H9 (cell line): ENCODE measurements around the gene HAGHL. TPM values are rescaled to one million over a fixed set of nuclear protein-coding genes. Genes with fewer than 3 reads are reported as not detected.
A peak's percentile ranks its signal among the peaks of the same experiment; 100 is the strongest.

Source experiments
- DNase-seq: peaks from one replicate; pipeline ENCODE4 v3.0.0-alpha.2; 2017
- H2AFZ ChIP-seq: one replicate; pipeline ENCODE4 v1.6.1; 2013; ENCODE audit warnings: mild to moderate bottlenecking, low read length, control low read depth, moderate library complexity
- H2AK5ac ChIP-seq: 2 replicates; pipeline ENCODE4 v1.6.1; 2013; ENCODE audit warnings: low read length, control low read depth, mixed read lengths; ENCODE audit not compliant: insufficient read length
- H2BK120ac ChIP-seq: one replicate; pipeline ENCODE4 v1.6.1; 2013; ENCODE audit warnings: low read depth, mild to moderate bottlenecking, low read length, control low read depth, inconsistent platforms; ENCODE audit not compliant: poor library complexity, severe bottlenecking
- H2BK12ac ChIP-seq: 2 replicates; pipeline ENCODE4 v1.6.1; 2013; ENCODE audit warnings: low read length, control low read depth, mixed read lengths, low read depth; ENCODE audit not compliant: insufficient read length
- H2BK15ac ChIP-seq: 2 replicates; pipeline ENCODE4 v1.6.1; 2013; ENCODE audit warnings: low read depth, low read length, control low read depth
- H2BK20ac ChIP-seq: one replicate; pipeline ENCODE4 v1.6.1; 2013; ENCODE audit warnings: low read depth, mild to moderate bottlenecking, low read length, control low read depth, inconsistent platforms; ENCODE audit not compliant: poor library complexity, severe bottlenecking
- H2BK5ac ChIP-seq: 2 replicates; pipeline ENCODE4 v1.6.1; 2013; ENCODE audit warnings: low read length, control low read depth, mixed read lengths; ENCODE audit not compliant: insufficient read length
- H3K14ac ChIP-seq: 2 replicates; pipeline ENCODE4 v1.6.1; 2013; ENCODE audit warnings: low read length, control low read depth; ENCODE audit not compliant: insufficient read depth
- H3K18ac ChIP-seq: 2 replicates; pipeline ENCODE4 v1.6.1; 2013; ENCODE audit warnings: low read depth, mild to moderate bottlenecking, mixed read lengths, low read length, control low read depth; ENCODE audit not compliant: insufficient read length
- H3K23ac ChIP-seq: 2 replicates; pipeline ENCODE4 v1.6.1; 2013; ENCODE audit warnings: low read length, control low read depth, mixed read lengths, low read depth; ENCODE audit not compliant: insufficient read length
- H3K23me2 ChIP-seq: 2 replicates; pipeline ENCODE4 v1.6.1; 2013; ENCODE audit warnings: low read depth, mild to moderate bottlenecking, mixed read lengths, low read length, control low read depth; ENCODE audit not compliant: insufficient read length, poor library complexity, severe bottlenecking
- H3K27ac ChIP-seq: 2 replicates; pipeline ENCODE4 v1.5.1; 2013; ENCODE audit warnings: low read length, control low read depth, mixed read lengths, low read depth; ENCODE audit not compliant: insufficient read length
- H3K27me3 ChIP-seq: 2 replicates; pipeline ENCODE4 v1.6.1; 2013; ENCODE audit warnings: low read length, control low read depth, inconsistent platforms; ENCODE audit not compliant: insufficient read depth
- H3K4ac ChIP-seq: 2 replicates; pipeline ENCODE4 v1.6.1; 2013; ENCODE audit warnings: low read depth, mild to moderate bottlenecking, control low read depth, inconsistent platforms, low read length, moderate library complexity
- H3K4me1 ChIP-seq: 2 replicates; pipeline ENCODE4 v1.6.1; 2013; ENCODE audit warnings: low read length, control low read depth, inconsistent platforms; ENCODE audit not compliant: insufficient read depth
- H3K4me2 ChIP-seq: 2 replicates; pipeline ENCODE4 v1.6.1; 2013; ENCODE audit warnings: low read length, control low read depth, mixed read lengths; ENCODE audit not compliant: insufficient read length, insufficient read depth
- H3K56ac ChIP-seq: 2 replicates; pipeline ENCODE4 v1.6.1; 2013; ENCODE audit warnings: low read depth, mild to moderate bottlenecking, mixed read lengths, low read length, control low read depth; ENCODE audit not compliant: insufficient read length
- H3K79me1 ChIP-seq: 2 replicates; pipeline ENCODE4 v1.6.1; 2013; ENCODE audit warnings: low read depth, mild to moderate bottlenecking, moderate library complexity, low read length, control low read depth, inconsistent platforms; ENCODE audit not compliant: insufficient read depth, poor library complexity, severe bottlenecking
- H3K79me2 ChIP-seq: 2 replicates; pipeline ENCODE4 v1.6.1; 2013; ENCODE audit warnings: low read length, control low read depth, inconsistent platforms; ENCODE audit not compliant: insufficient read depth
- H3K9ac ChIP-seq: 2 replicates; pipeline ENCODE4 v1.6.1; 2013; ENCODE audit warnings: low read length, control low read depth, mixed read lengths; ENCODE audit not compliant: insufficient read length; ENCODE audit errors: extremely low read depth
- H3K9me3 ChIP-seq: one replicate; pipeline ENCODE4 v1.6.1; 2013; ENCODE audit warnings: low read depth, low read length, inconsistent platforms; ENCODE audit not compliant: control insufficient read depth
- H3T11ph ChIP-seq: one replicate; pipeline ENCODE4 v1.6.1; 2013; ENCODE audit warnings: mild to moderate bottlenecking, low read length, control low read depth, inconsistent platforms
- H4K20me1 ChIP-seq: one replicate; pipeline ENCODE4 v1.6.1; 2013; ENCODE audit not compliant: control insufficient read depth, insufficient read length, insufficient read depth
- H4K5ac ChIP-seq: 2 replicates; pipeline ENCODE4 v1.6.1; 2013; ENCODE audit warnings: low read depth, mild to moderate bottlenecking, mixed read lengths, low read length, control low read depth; ENCODE audit not compliant: insufficient read length
- H4K8ac ChIP-seq: replicated peaks from 2 replicates; pipeline ENCODE4 v1.6.1; 2013; ENCODE audit warnings: low read length, control low read depth, mixed read lengths, low read depth; ENCODE audit not compliant: insufficient read length
- H4K91ac ChIP-seq: 2 replicates; pipeline ENCODE4 v1.6.1; 2013; ENCODE audit warnings: low read depth, mild to moderate bottlenecking, moderate library complexity, mixed read lengths, low read length, control low read depth; ENCODE audit not compliant: insufficient read length
- H3K27ac Mint-ChIP-seq, 3 experiments: 2 replicates in 2 of 3; 3 replicates in 1 of 3; pipeline ENCODE4 v1.8.0; 2020 to 2021; ENCODE audit warnings: mixed read lengths in 3 of 3, mild to moderate bottlenecking in 1 of 3, moderate library complexity in 1 of 3
- H3K27me3 Mint-ChIP-seq: 2 replicates; pipeline ENCODE4 v1.8.0; 2021; ENCODE audit warnings: low read depth, mild to moderate bottlenecking, moderate library complexity, mixed read lengths
- H3K36me3 Mint-ChIP-seq, 3 experiments: 2 replicates in 2 of 3; 3 replicates in 1 of 3; pipeline ENCODE4 v1.8.0; 2020 to 2021; ENCODE audit warnings: low read depth in 3 of 3, mixed read lengths in 3 of 3; ENCODE audit not compliant: insufficient read depth in 1 of 3
- H3K4me1 Mint-ChIP-seq, 2 experiments: 2 replicates each; pipeline ENCODE4 v1.8.0; 2020; ENCODE audit warnings: mixed read lengths in 2 of 2
- H3K4me3 Mint-ChIP-seq, 2 experiments: 2 replicates in 1 of 2; 3 replicates in 1 of 2; pipeline ENCODE4 v1.8.0; 2020 to 2021; ENCODE audit warnings: mild to moderate bottlenecking in 2 of 2, mixed read lengths in 2 of 2, moderate library complexity in 1 of 2
- H3K9me3 Mint-ChIP-seq, 2 experiments: 2 replicates in 1 of 2; 3 replicates in 1 of 2; pipeline ENCODE4 v1.8.0; 2020; ENCODE audit warnings: mild to moderate bottlenecking in 2 of 2, mixed read lengths in 2 of 2, moderate library complexity in 1 of 2
- CTCF ChIP-seq: fragments of 200-600 bp; sonication (generic); conservative IDR thresholded peaks from 3 replicates; pipeline ENCODE4 v1.8.0; 2021; ENCODE audit warnings: antibody characterized with exemption, mild to moderate bottlenecking
- whole genome bisulfite sequencing: extraction: QIAGEN DNeasy Blood & Tissue Kit; methylation state at CpG from one replicate; pipeline ENCODE4 v1.1.7; 2013; ENCODE audit warnings: missing lambda C conversion rate, low lambda C conversion rate, mixed read lengths; ENCODE audit not compliant: insufficient read length; ENCODE audit errors: extremely low coverage; 5-methylcytosine and 5-hydroxymethylcytosine counted together
- total RNA-seq: library from RNA; stranded (reverse); gene quantifications from 2 replicates; pipeline ENCODE4 v1.2.1, GENCODE V29; 2021

Gene HAGHL
- total RNA-seq, 1 experiment from 2014 or later: 25.2 TPM

GRCh38 chr16:732936-733335 is 6.0 kb downstream of the HAGHL start:
- no peaks in the 10 kb centered on the region for H3K9me3 Mint-ChIP-seq
- no peak for DNase-seq

More at GRCh38 chr16:732936-733335, 6.0 kb downstream of the HAGHL start:
- TF ChIP-seq CTCF: peak; percentile 45; the same call in 2 of the 3 replicates
- H3T11ph ChIP-seq: no peak overlapping the region
- no peak overlapping the region for H2BK12ac ChIP-seq
- no peaks in the 10 kb centered on the region for H3K79me1 ChIP-seq
- Mint-ChIP-seq H3K4me1 (peaks cover 2 to 6% of the 10 kb centered on the region in 2 experiments; a peak in 3 of 4 replicates), H3K27me3 (no peaks in the 10 kb centered on the region), H3K4me3 (no peak overlapping the region; a peak in 1 of 5 replicates), H3K27ac (no peak overlapping the region), H3K36me3 (peaks cover 5 to 35% (median 21%) of the 10 kb centered on the region in 3 experiments; a peak in 6 of 7 replicates)
- no peak overlapping the region for H2AFZ ChIP-seq
- no peak overlapping the region for H4K8ac ChIP-seq
- no peak overlapping the region for H2BK20ac ChIP-seq
- H3K9me3 ChIP-seq: no peaks in the 10 kb centered on the region
- peaks cover 4% of the 10 kb centered on the region for H3K23me2 ChIP-seq
- no peak overlapping the region for H3K18ac ChIP-seq
- no peaks in the 10 kb centered on the region for H3K27me3 ChIP-seq
- H2BK5ac ChIP-seq: no peak overlapping the region
- H3K4ac ChIP-seq: no peak overlapping the region
- no peak overlapping the region for H3K56ac ChIP-seq
- H4K91ac ChIP-seq: no peak overlapping the region
- no peak overlapping the region for H2BK15ac ChIP-seq
- no peaks in the 10 kb centered on the region for H3K4me1 ChIP-seq
- H4K5ac ChIP-seq: no peak overlapping the region
- no peak overlapping the region for H3K23ac ChIP-seq
- no peak overlapping the region for H3K9ac ChIP-seq
- H2BK120ac ChIP-seq: no peak overlapping the region
- H3K14ac ChIP-seq: no peak overlapping the region
- H4K20me1 ChIP-seq: no peaks in the 10 kb centered on the region
- no peak overlapping the region for H3K27ac ChIP-seq
- no peak overlapping the region for H3K4me2 ChIP-seq
- WGBS: no CpG with 5 or more reads among the region's 13 CpGs
- H3K79me2 ChIP-seq: no peaks in the 10 kb centered on the region
- H2AK5ac ChIP-seq: no peak overlapping the region
